GM23248 (cell line): ENCODE measurements around the gene SYNGR1. TPM values are rescaled to one million over a fixed set of nuclear protein-coding genes. Genes with fewer than 3 reads are reported as not detected.

Experiments used
- DNase-seq: peaks from one replicate; pipeline ENCODE4 v3.0.0-alpha.2; 2015
- H2AFZ ChIP-seq: fragments of 200-600 bp; sonication (generic); 2 replicates; pipeline ENCODE4 v1.6.1; 2016; ENCODE audit warnings: antibody characterized with exemption
- H3F3A ChIP-seq: fragments of 200-600 bp; sonication (generic); 2 replicates; pipeline ENCODE4 v1.6.1; 2016; ENCODE audit warnings: mild to moderate bottlenecking, antibody characterized with exemption, mixed run types; ENCODE audit not compliant: insufficient read depth
- H3K27ac ChIP-seq: fragments of 200-600 bp; sonication (generic); 2 replicates; pipeline ENCODE4 v1.5.1; 2016; ENCODE audit warnings: mild to moderate bottlenecking
- H3K27me3 ChIP-seq: fragments of 200-600 bp; sonication (generic); replicated peaks from 2 replicates; pipeline ENCODE4 v1.6.1; 2016; ENCODE audit warnings: mild to moderate bottlenecking; ENCODE audit not compliant: insufficient read depth
- H3K36me3 ChIP-seq: fragments of 200-600 bp; sonication (generic); 2 replicates; pipeline ENCODE4 v1.6.1; 2016; ENCODE audit warnings: low read depth, mild to moderate bottlenecking
- H3K4me1 ChIP-seq: fragments of 200-600 bp; sonication (generic); 2 replicates; pipeline ENCODE4 v1.6.1; 2016; ENCODE audit warnings: mild to moderate bottlenecking; ENCODE audit not compliant: insufficient read depth
- H3K4me2 ChIP-seq: fragments of 200-600 bp; sonication (generic); one replicate; pipeline ENCODE4 v1.6.1; 2016; ENCODE audit warnings: mild to moderate bottlenecking; ENCODE audit not compliant: unreplicated experiment
- H3K4me3 ChIP-seq: fragments of 200-600 bp; sonication (generic); 2 replicates; pipeline ENCODE4 v1.5.1; 2016; ENCODE audit warnings: mild to moderate bottlenecking
- H3K79me2 ChIP-seq: fragments of 200-600 bp; sonication (generic); 2 replicates; pipeline ENCODE4 v1.6.1; 2016; ENCODE audit warnings: mild to moderate bottlenecking; ENCODE audit not compliant: insufficient read depth
- H3K9ac ChIP-seq: fragments of 200-600 bp; sonication (generic); 2 replicates; pipeline ENCODE4 v1.6.1; 2016; ENCODE audit warnings: mild to moderate bottlenecking
- H3K9me2 ChIP-seq: fragments of 200-600 bp; sonication (generic); 2 replicates; pipeline ENCODE4 v1.6.1; 2016; ENCODE audit warnings: mixed run types, mild to moderate bottlenecking, moderate library complexity; ENCODE audit not compliant: insufficient read depth
- H3K9me3 ChIP-seq: fragments of 200-600 bp; sonication (generic); one replicate; pipeline ENCODE4 v1.6.1; 2017; ENCODE audit warnings: low read depth
- H4K20me1 ChIP-seq: fragments of 200-600 bp; sonication (generic); 2 replicates; pipeline ENCODE4 v1.6.0; 2016; ENCODE audit not compliant: insufficient read depth
- EZH2 ChIP-seq: fragments of 200-600 bp; sonication (generic); IDR thresholded peaks from 2 replicates; pipeline ENCODE4 v1.6.1; 2018; ENCODE audit warnings: antibody characterized with exemption, mild to moderate bottlenecking; ENCODE audit not compliant: insufficient read depth, poor library complexity, severe bottlenecking
- EZH2phosphoT487 ChIP-seq: fragments of 200-600 bp; sonication (generic); IDR thresholded peaks from 2 replicates; pipeline ENCODE4 v1.6.1; 2018; ENCODE audit warnings: antibody characterized with exemption, moderate library complexity, mild to moderate bottlenecking, low read depth; ENCODE audit not compliant: insufficient read depth
- WGBS, 2 experiments: methylation state at CpG; one replicate each; pipeline ENCODE4 v1.1.6; 2015 to 2017; ENCODE audit warnings: low lambda C conversion rate in 2 of 2, low coverage in 1 of 2; ENCODE audit errors: missing lambda C conversion rate in 2 of 2; 5-methylcytosine and 5-hydroxymethylcytosine counted together
- in situ Hi-C: fragments of 300-500 bp; cut with MboI; formaldehyde crosslinking; loops from 2 replicates; pipeline ENCODE4 v1.15.0; 2020
- polyA plus RNA-seq: library from polyadenylated mRNA; unstranded; fragments of >200 nt; fragmentation: Nextera tagmentation; extraction: Ambion mirVana; gene quantifications from 2 replicates; pipeline ENCODE4 v1.2.1, GENCODE V29; 2016
- total RNA-seq: library from RNA; depleted of rRNA; stranded (reverse); fragments of >200 nt; shearing (Covaris generic); gene quantifications from 2 replicates; pipeline ENCODE4 v1.2.3, GENCODE V29; 2014

Gene SYNGR1
- total and polyA plus RNA-seq, 2 experiments from 2014 or later = 6.1 to 23.2 TPM

DNA sequence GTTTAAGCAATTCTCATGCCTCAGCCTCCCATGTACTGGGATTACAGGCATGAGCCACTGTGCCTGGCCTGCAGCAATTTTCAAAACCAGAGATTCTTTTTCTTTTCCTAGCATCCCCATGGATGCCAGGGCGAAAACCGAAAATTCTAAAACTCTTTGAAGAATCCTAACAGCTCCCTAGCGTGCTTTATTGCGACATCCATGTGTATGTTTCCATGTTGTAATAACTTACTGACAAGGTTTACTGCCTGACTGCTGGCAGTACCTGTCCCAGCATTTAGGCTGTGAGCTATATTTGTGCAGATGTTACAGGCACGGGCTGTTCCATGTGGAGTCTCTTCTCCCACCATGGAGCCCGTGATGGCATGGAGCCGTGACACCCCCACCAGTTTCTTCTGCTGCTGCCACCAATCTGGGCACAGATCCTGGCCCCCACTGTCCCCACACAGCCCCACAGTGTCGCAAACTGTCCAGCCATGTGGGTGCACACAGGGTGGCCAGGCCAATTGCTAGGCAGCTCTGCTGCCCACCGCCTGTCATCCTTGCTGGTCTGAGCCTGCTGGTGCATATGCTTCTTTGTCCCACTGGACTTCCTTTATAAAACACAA, 42.7 kb downstream of the SYNGR1 start:
- Histone ChIP-seq H4K20me1 (no peaks in the 10 kb centered on the region), H3K9me2 (no peaks in the 10 kb centered on the region), H2AFZ (no peak overlapping the region), H3K27ac (no peak overlapping the region), H3K36me3 (no peaks in the 10 kb centered on the region), H3K9me3 (no peaks in the 10 kb centered on the region), H3K79me2 (no peaks in the 10 kb centered on the region), H3K9ac (no peak overlapping the region), H3K4me2 (no peak overlapping the region), H3F3A (no peaks in the 10 kb centered on the region), H3K27me3 (no peaks in the 10 kb centered on the region), H3K4me1 (no peaks in the 10 kb centered on the region), H3K4me3 (no peak overlapping the region)
- DNase-seq = peak; percentile 46
- TF ChIP-seq EZH2phosphoT487 (no peak), EZH2 (no peak)
- in situ Hi-C loops = no loop called here
- 46 to 48% methylated on average over 9 of the region's 9 CpGs for WGBS, 2 experiments

DNA sequence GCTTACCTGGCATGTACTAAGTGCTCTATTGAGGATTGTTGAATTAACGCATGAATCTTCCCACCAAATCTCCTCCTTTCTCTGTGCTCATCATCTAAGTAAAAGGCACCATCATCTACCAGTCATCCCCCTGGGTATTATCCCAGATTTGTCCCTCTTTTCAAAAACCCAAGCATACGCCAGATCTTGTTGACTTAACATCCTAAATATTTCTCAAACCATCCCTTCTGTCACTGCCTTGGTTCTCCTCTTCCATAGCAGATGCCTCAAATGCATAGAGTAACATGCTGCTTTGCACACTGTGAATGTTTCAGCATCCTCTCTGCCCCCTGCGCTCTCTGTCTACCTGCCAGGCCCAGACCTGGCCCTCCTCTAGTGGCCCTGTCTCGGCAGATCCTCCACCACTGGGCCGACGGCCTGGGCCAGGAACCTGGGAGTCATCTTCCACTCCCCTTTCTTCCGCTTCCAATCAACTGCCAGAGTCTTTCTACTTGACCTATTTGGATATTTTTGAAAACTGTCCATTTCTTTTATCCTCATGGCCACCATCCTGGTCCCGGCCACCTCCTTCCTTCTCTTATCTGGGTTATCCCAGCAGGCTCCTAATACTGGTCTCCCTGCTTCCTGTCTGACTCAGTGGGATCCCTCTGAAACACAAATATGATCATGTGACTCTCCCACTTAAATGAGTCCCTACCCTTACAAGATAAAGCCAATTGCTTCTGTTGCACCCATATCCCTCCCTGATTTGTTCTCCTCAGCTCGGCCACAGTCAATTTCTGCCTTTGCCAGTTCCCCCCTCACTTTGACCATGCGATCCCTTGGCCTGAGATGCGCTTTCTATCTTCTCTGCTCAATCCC, 46.4 kb downstream of the SYNGR1 start:
- H3K9ac ChIP-seq = no peak overlapping the region
- peaks cover 5% of the 10 kb centered on the region; the same call in 1 of the 2 replicates for H3K4me1 ChIP-seq
- no peaks in the 10 kb centered on the region for H3K9me2 ChIP-seq
- peaks cover 15% of the 10 kb centered on the region for H3K79me2 ChIP-seq
- H3K27me3 ChIP-seq = no peaks in the 10 kb centered on the region
- H2AFZ ChIP-seq = no peak overlapping the region
- no peaks in the 10 kb centered on the region for H3F3A ChIP-seq
- no peak for DNase-seq
- no peak overlapping the region for H3K4me2 ChIP-seq
- H3K9me3 ChIP-seq = no peaks in the 10 kb centered on the region
- H4K20me1 ChIP-seq = no peaks in the 10 kb centered on the region
- TF ChIP-seq EZH2phosphoT487 = no peak
- WGBS, 2 experiments = 88 to 90% methylated on average over 11 of the region's 11 CpGs
- in situ Hi-C loops = no loop called here
- H3K4me3 ChIP-seq = no peak overlapping the region
- no peaks in the 10 kb centered on the region for H3K36me3 ChIP-seq
- no peak overlapping the region for H3K27ac ChIP-seq

DNA sequence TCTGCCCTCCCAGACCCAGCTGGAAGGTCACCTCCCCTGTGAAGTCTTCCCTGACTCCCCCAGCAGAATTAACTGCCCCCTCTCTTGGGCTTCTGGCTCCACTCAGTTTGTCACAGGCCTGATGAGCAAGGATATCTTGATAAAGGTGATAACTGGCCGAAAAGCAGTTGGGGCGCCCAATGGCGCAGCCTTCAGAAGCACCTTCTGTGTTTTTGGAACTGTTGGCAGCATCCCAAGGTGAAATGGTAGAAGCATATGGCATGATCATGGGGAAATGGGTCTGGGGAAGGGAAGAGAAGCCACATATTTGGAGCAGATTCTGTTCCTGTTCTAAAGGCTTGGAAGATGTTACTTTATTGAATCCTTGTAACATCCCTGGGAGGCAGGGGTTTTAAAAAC, 47.0 kb downstream of the SYNGR1 start:
- TF ChIP-seq EZH2 = no peak
- H3K9ac ChIP-seq = no peak overlapping the region
- H3F3A ChIP-seq = no peaks in the 10 kb centered on the region
- no peaks in the 10 kb centered on the region for H3K27me3 ChIP-seq
- H2AFZ ChIP-seq = no peak overlapping the region
- H3K4me3 ChIP-seq = no peak overlapping the region
- no peaks in the 10 kb centered on the region for H3K9me3 ChIP-seq
- 44 to 50% methylated on average over 3 of the region's 3 CpGs for WGBS, 2 experiments
- peaks cover 22% of the 10 kb centered on the region for H3K79me2 ChIP-seq
- no peaks in the 10 kb centered on the region for H3K36me3 ChIP-seq
- DNase-seq = no peak
- no peak overlapping the region for H3K27ac ChIP-seq
- H3K4me1 ChIP-seq = peaks cover 5% of the 10 kb centered on the region; the same call in 1 of the 2 replicates
- H3K4me2 ChIP-seq = no peak overlapping the region
- in situ Hi-C loops = no loop called here
- H4K20me1 ChIP-seq = no peaks in the 10 kb centered on the region
- no peaks in the 10 kb centered on the region for H3K9me2 ChIP-seq

DNA sequence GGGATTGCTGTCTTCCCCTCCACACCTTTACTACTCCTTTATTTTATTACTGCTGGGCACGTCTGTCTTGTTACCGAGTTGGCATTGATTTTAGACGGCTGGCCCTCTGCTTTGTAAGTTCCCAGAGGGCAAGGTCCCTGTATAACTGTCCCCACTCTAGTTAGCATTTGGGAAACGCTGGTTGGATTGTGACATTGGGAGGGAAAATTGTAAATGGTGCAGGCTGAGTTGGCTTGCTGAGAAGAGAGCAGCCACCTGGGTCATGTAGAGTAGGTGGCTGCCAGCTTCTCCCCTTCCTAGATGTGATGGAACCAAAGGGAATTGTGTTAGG, 51.5 kb downstream of the SYNGR1 start:
- in situ Hi-C loops = no loop called here

More for the DNA sequence above, 51.5 kb downstream of the SYNGR1 start:
- H3F3A ChIP-seq = peaks cover 16% of the 10 kb centered on the region
- no peak overlapping the region for H3K9ac ChIP-seq
- no peak overlapping the region for H3K27ac ChIP-seq
- H3K36me3 ChIP-seq = no peaks in the 10 kb centered on the region
- no peak for DNase-seq
- WGBS, 2 experiments = 89 to 90% methylated on average over 4 of the region's 4 CpGs
- H3K27me3 ChIP-seq = no peaks in the 10 kb centered on the region
- H3K4me3 ChIP-seq = no peak overlapping the region
- no peaks in the 10 kb centered on the region for H3K9me3 ChIP-seq
- TF ChIP-seq EZH2 (no peak), EZH2phosphoT487 (no peak)
- H3K4me2 ChIP-seq = no peak overlapping the region
- H3K4me1 ChIP-seq = peaks cover 17% of the 10 kb centered on the region
- peaks cover 38% of the 10 kb centered on the region for H3K79me2 ChIP-seq
- no peak overlapping the region for H2AFZ ChIP-seq
- H3K9me2 ChIP-seq = no peaks in the 10 kb centered on the region
- H4K20me1 ChIP-seq = no peaks in the 10 kb centered on the region
